ENCODE measurements around the gene EI24.

EI24 gene

GRCh38 chr11:125605417-125605816 lies 36.1 kb downstream of the EI24 start:
- no peaks in the 10 kb centered on the region for H3K9me3 ChIP-seq (ENCODE audit: severe bottlenecking)
- no peaks in the 10 kb centered on the region for H3K27me3 ChIP-seq (ENCODE audit: insufficient read depth, low read depth, severe bottlenecking)
- no peak overlapping the region for H3K27ac ChIP-seq
- no peak for DNase-seq
- H3K36me3 ChIP-seq: peaks cover 94% of the 10 kb centered on the region
- no peak overlapping the region for H3K4me3 ChIP-seq (ENCODE audit: low read depth, low read length)
- no peak for TF ChIP-seq CTCF (IDR thresholded peaks at IDR 0.05; ENCODE audit: low read depth, low read length)

- H3K4me3 ChIP-seq (ENCODE audit: low read depth, low read length): no peak overlapping the region
- H3K36me3 ChIP-seq: peaks cover 94% of the 10 kb centered on the region
- no peak overlapping the region for H3K27ac ChIP-seq
- DNase-seq: no peak
- H3K9me3 ChIP-seq (ENCODE audit: severe bottlenecking): no peaks in the 10 kb centered on the region
- TF ChIP-seq CTCF (IDR thresholded peaks at IDR 0.05; ENCODE audit: low read depth, low read length): no peak
- H3K27me3 ChIP-seq (ENCODE audit: insufficient read depth, low read depth, severe bottlenecking): no peaks in the 10 kb centered on the region
Observed at GRCh38 chr11:125609545-125609944, 40.3 kb downstream of the EI24 start.

- no peak for DNase-seq
- no peak for TF ChIP-seq CTCF (IDR thresholded peaks at IDR 0.05; ENCODE audit: low read depth, low read length)
- Histone ChIP-seq H3K4me3 (ENCODE audit: low read depth, low read length) (no peak overlapping the region), H3K27me3 (ENCODE audit: insufficient read depth, low read depth, severe bottlenecking) (no peaks in the 10 kb centered on the region), H3K36me3 (peaks cover 75% of the 10 kb centered on the region), H3K9me3 (ENCODE audit: severe bottlenecking) (no peaks in the 10 kb centered on the region), H3K27ac (no peak overlapping the region)
Observed at GRCh38 chr11:125618383-125618782, 49.1 kb downstream of the EI24 start.

- no peak for TF ChIP-seq CTCF (IDR thresholded peaks at IDR 0.05; ENCODE audit: low read depth, low read length)
- no peak for DNase-seq
- peaks cover 56% of the 10 kb centered on the region for H3K36me3 ChIP-seq
- H3K27ac ChIP-seq: no peak overlapping the region
- H3K27me3 ChIP-seq (ENCODE audit: insufficient read depth, low read depth, severe bottlenecking): no peaks in the 10 kb centered on the region
- no peak overlapping the region for H3K4me3 ChIP-seq (ENCODE audit: low read depth, low read length)
- H3K9me3 ChIP-seq (ENCODE audit: severe bottlenecking): no peaks in the 10 kb centered on the region
Observed at GRCh38 chr11:125621995-125622394, 52.7 kb downstream of the EI24 start.

GRCh38 chr11:125623064-125623463 lies 53.8 kb downstream of the EI24 start:
- peaks cover 61% of the 10 kb centered on the region for H3K36me3 ChIP-seq
- no peak for TF ChIP-seq CTCF (IDR thresholded peaks at IDR 0.05; ENCODE audit: low read depth, low read length)
- no peaks in the 10 kb centered on the region for H3K9me3 ChIP-seq (ENCODE audit: severe bottlenecking)
- H3K4me3 ChIP-seq (ENCODE audit: low read depth, low read length): no peak overlapping the region
- no peaks in the 10 kb centered on the region for H3K27me3 ChIP-seq (ENCODE audit: insufficient read depth, low read depth, severe bottlenecking)
- no peak for DNase-seq
- no peak overlapping the region for H3K27ac ChIP-seq

- no peaks in the 10 kb centered on the region for H3K27me3 ChIP-seq (ENCODE audit: insufficient read depth, low read depth, severe bottlenecking)
- no peak for TF ChIP-seq CTCF (IDR thresholded peaks at IDR 0.05; ENCODE audit: low read depth, low read length)
- H3K27ac ChIP-seq: peak within 1 kb of the TSS; percentile 96
- H3K36me3 ChIP-seq: peaks cover 62% of the 10 kb centered on the region
- peak within 1 kb of the TSS; percentile 97 for H3K4me3 ChIP-seq (ENCODE audit: low read depth, low read length)
- no peak for DNase-seq
- no peaks in the 10 kb centered on the region for H3K9me3 ChIP-seq (ENCODE audit: severe bottlenecking)
Observed at GRCh38 chr11:125624756-125625213, 55.5 kb downstream of the EI24 start, which contains the start of gene CHEK1. TSS of gene CHEK1 (plus strand) at chr11:125625163. CDS start at chr11:125626769, 1,606 bp downstream.

Data from WERI-Rb-1 (cell line).